Parathyroid adenoma (tissue), 2 donors: Measurements from ENCODE around the gene DPP4.
A peak's percentile ranks its signal among the peaks of the same experiment; 100 is the strongest.

Source experiments
- H2AFZ ChIP-seq: fragments of 300-600 bp; sonication (generic); one replicate; pipeline ENCODE4 v1.7.0; 2017; ENCODE audit warnings: antibody characterized with exemption, mild to moderate bottlenecking
- H3K27ac ChIP-seq: fragments of 300-600 bp; sonication (generic); one replicate; pipeline ENCODE4 v1.7.0; 2017
- H3K27me3 ChIP-seq: fragments of 300-600 bp; sonication (generic); one replicate; pipeline ENCODE4 v1.7.0; 2017; ENCODE audit warnings: low read length; ENCODE audit not compliant: control insufficient read depth, insufficient read depth
- H3K36me3 ChIP-seq: fragments of 300-600 bp; sonication (generic); one replicate; pipeline ENCODE4 v1.7.0; 2017; ENCODE audit warnings: low read length; ENCODE audit not compliant: control insufficient read depth, insufficient read depth
- H3K4me1 ChIP-seq: fragments of 300-600 bp; sonication (generic); one replicate; pipeline ENCODE4 v1.7.0; 2017; ENCODE audit warnings: control low read depth
- H3K4me2 ChIP-seq: fragments of 300-600 bp; sonication (generic); one replicate; pipeline ENCODE4 v1.7.0; 2017; ENCODE audit warnings: low read length
- H3K4me3 ChIP-seq: fragments of 300-600 bp; sonication (generic); one replicate; pipeline ENCODE4 v1.7.0; 2017; ENCODE audit warnings: low read depth, low read length
- H3K79me2 ChIP-seq: fragments of 300-600 bp; sonication (generic); one replicate; pipeline ENCODE4 v1.7.0; 2017; ENCODE audit warnings: control low read depth
- H3K9ac ChIP-seq: fragments of 300-600 bp; sonication (generic); one replicate; pipeline ENCODE4 v1.7.0; 2017; ENCODE audit warnings: mild to moderate bottlenecking
- H3K9me3 ChIP-seq: fragments of 300-600 bp; sonication (generic); one replicate; pipeline ENCODE4 v1.7.0; 2017; ENCODE audit warnings: low read length; ENCODE audit not compliant: control insufficient read depth
- CTCF ChIP-seq: fragments of 300-600 bp; sonication (generic); IDR thresholded peaks from one replicate; pipeline ENCODE4 v1.7.0; 2017; ENCODE audit warnings: antibody characterized with exemption, mild to moderate bottlenecking
- donor health status: primary hyperparathyroidism.

DPP4 gene

DNA sequence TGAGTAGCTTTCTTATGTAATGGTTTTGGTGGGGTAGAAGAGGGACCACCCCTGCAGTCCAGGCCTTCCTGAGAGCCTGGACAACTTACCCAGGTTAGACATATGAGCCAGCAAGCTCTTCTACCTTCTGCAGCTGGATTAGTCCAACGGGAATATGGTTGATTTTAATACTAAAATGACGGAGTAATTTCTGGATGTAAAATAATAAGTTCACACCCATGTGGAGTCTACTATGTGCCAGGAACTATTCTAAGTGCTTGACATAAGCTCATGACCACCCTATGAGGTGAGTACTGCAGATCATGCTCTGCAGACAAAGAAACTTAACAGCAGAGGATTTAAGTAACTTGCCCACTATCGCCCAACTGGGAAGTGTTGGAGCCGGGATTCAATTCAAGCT lies 45.5 kb downstream of the DPP4 start:
- Histone ChIP-seq H3K36me3 (no peaks in the 10 kb centered on the region), H3K4me3 (no peak overlapping the region), H2AFZ (no peak overlapping the region), H3K4me2 (no peak overlapping the region), H3K4me1 (peaks cover 34% of the 10 kb centered on the region), H3K27ac (peak overlapping the region; percentile 46), H3K9ac (no peak overlapping the region), H3K79me2 (no peaks in the 10 kb centered on the region), H3K27me3 (no peaks in the 10 kb centered on the region), H3K9me3 (no peaks in the 10 kb centered on the region)
- no peak for TF ChIP-seq CTCF

DNA sequence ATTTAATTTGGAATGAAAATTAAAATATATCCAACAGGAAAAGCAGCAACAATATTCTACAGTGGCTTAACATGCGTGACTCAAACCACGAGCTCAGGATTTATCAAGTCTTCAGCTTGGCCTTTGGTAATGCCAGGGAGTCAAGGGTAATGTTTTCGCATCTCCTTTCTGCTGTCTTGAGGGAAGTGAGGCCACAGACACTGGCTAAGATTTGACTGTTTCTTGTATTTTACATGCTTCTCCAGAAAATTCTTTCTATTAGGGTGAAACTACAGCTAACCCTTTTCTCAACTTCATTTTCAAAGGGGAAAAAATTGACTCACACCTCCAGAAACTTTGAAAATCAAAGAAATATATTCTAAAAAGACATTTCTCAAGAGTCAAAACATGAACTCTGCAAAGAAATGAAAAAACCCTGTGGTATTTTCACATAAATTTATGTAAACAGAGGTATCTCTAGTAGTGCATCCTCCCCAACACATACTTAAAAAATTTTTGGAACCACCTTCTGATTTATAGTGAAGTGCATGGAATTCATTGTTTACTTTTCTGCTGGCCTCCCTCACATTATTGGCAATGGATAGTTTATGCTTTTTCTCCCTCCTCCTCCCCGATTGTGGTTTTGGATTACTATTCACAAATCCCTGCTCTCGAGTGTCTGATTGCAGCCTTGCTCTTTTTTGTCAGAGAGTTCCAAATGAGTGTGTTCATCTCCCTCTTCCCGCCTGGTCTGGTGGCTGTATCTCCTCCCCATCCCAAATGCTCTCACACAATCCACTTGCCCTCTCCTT lies 48.7 kb downstream of the DPP4 start:
- Histone ChIP-seq H3K9ac (no peak overlapping the region), H3K9me3 (no peaks in the 10 kb centered on the region), H3K4me3 (no peak overlapping the region), H3K79me2 (no peaks in the 10 kb centered on the region), H2AFZ (no peak overlapping the region), H3K27me3 (no peaks in the 10 kb centered on the region), H3K27ac (no peak overlapping the region), H3K4me2 (no peak overlapping the region), H3K4me1 (peaks cover 32% of the 10 kb centered on the region), H3K36me3 (no peaks in the 10 kb centered on the region)
- TF ChIP-seq CTCF, result no peak

GRCh38 chr2:162022290-162022945 lies 51.6 kb downstream of the DPP4 start:
- H3K4me1 ChIP-seq, result peaks cover 8% of the 10 kb centered on the region
- H3K27ac ChIP-seq, result no peak overlapping the region
- no peak overlapping the region for H2AFZ ChIP-seq
- no peaks in the 10 kb centered on the region for H3K9me3 ChIP-seq
- no peaks in the 10 kb centered on the region for H3K79me2 ChIP-seq
- no peak overlapping the region for H3K4me3 ChIP-seq
- no peaks in the 10 kb centered on the region for H3K36me3 ChIP-seq
- TF ChIP-seq CTCF, result no peak
- no peak overlapping the region for H3K9ac ChIP-seq
- no peaks in the 10 kb centered on the region for H3K27me3 ChIP-seq
- H3K4me2 ChIP-seq, result no peak overlapping the region

GRCh38 chr2:162021516-162022058 lies 52.4 kb downstream of the DPP4 start:
- Histone ChIP-seq H3K9me3 (no peaks in the 10 kb centered on the region), H3K79me2 (no peaks in the 10 kb centered on the region), H3K27ac (no peak overlapping the region), H3K4me3 (no peak overlapping the region), H3K36me3 (no peaks in the 10 kb centered on the region), H2AFZ (no peak overlapping the region), H3K4me2 (no peak overlapping the region), H3K27me3 (no peaks in the 10 kb centered on the region), H3K4me1 (peaks cover 8% of the 10 kb centered on the region), H3K9ac (no peak overlapping the region)
- TF ChIP-seq CTCF, result no peak
